PC-9 (cell line): ENCODE measurements around the gene MTUS2.

Experiments used
- EZH2 ChIP-seq: fragments of 200-600 bp; sonication (generic); IDR thresholded peaks from 2 replicates; pipeline ENCODE4 v1.8.0; 2017; ENCODE audit warnings: antibody characterized with exemption, low read depth
- TF ChIP-seq, protein P1 (sequence below): fragments of 200-600 bp; sonication (generic); conservative IDR thresholded peaks from 2 replicates; pipeline ENCODE4 v1.6.1; 2017; ENCODE audit warnings: mixed run types, antibody characterized with exemption, mild to moderate bottlenecking, moderate library complexity

DNA sequence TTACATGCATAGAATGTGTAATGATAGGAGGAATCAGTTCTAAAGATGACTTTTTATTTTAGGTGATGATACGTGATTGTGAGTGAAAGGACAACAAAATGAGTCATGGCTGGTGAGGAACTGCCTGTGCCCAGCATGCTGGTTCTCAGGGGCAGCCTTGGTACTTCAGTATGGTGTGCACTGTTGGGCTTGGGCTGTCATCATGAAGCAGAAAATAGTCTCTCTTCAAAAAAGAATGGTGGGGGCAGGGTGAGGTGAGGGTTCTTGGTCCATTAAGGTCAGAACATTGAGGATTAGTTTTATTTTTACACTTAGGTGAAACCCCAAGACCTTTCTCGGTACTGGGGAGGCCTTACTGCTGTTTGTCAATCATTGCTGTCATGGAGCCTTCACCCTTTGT, 309.5 kb downstream of the MTUS2 start:
- TF ChIP-seq, protein P1, sequence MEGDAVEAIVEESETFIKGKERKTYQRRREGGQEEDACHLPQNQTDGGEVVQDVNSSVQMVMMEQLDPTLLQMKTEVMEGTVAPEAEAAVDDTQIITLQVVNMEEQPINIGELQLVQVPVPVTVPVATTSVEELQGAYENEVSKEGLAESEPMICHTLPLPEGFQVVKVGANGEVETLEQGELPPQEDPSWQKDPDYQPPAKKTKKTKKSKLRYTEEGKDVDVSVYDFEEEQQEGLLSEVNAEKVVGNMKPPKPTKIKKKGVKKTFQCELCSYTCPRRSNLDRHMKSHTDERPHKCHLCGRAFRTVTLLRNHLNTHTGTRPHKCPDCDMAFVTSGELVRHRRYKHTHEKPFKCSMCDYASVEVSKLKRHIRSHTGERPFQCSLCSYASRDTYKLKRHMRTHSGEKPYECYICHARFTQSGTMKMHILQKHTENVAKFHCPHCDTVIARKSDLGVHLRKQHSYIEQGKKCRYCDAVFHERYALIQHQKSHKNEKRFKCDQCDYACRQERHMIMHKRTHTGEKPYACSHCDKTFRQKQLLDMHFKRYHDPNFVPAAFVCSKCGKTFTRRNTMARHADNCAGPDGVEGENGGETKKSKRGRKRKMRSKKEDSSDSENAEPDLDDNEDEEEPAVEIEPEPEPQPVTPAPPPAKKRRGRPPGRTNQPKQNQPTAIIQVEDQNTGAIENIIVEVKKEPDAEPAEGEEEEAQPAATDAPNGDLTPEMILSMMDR = no peak
- TF ChIP-seq EZH2 = no peak
